NOMO-1 (cell line): ENCODE data around the gene MAP1S.

ENCODE experiments used
- DNase-seq, 2 experiments: peaks; one replicate each; lab custom pipeline; 2025; ENCODE audit not compliant: unreplicated experiment in 2 of 2; lab: John Stamatoyannopoulos, UW

MAP1S gene

DNA sequence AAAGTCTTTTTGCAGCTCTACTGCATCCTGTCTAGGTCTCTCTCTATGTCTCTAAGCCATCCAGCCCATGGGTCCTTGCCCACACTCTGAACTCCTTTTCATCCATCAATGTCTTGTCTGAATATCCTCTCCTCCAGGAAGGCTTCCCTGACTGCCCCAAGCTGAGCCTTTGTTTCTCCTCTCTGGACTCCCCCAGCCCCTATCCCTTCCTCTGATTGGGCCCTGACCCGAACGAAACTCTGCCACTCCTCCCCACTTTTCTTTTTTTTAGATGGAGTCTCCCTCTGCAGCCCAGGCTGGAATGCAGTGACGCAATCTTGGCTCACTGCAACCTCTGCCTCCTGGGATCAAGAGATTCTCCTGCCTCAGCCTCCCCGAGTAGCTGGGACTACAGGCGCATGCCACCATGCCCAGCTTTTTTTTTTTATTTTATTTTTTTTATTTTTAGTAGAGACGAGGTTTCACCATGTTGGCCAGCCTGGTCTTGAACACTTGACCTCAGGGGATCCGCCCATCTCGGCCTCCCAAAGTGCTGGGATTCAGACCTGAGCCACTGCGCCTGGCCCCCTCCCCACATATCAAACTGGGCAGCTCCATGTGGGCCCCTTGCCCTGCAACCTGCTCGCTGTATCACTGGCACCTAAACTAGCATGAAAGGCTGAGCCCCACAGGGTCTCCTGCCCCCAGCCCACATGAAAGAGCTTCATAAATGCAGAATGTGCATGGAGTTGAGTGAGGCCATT is 30.3 kb upstream of the MAP1S start:
- DNase-seq: no peak

DNA sequence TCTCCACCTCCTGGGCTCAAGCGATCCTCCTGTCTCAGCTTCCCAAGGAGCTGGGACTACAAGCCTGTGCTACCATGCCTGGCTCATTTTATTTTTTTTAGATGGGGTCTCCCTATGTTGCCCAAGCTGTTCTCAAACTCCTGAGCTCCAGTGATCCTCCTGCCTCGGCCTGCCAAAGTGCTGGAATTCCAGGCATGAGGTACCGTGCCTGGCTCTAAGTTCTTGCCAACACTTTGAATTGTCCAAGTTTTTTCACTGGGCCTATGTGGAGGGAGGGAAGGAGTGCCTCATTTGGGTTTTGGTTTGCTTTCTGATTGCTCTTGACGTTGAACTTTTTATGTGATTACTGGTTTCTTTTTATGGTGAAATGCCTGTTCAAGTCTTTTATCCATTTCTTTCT is 26.7 kb upstream of the MAP1S start:
- no peak for DNase-seq

DNA sequence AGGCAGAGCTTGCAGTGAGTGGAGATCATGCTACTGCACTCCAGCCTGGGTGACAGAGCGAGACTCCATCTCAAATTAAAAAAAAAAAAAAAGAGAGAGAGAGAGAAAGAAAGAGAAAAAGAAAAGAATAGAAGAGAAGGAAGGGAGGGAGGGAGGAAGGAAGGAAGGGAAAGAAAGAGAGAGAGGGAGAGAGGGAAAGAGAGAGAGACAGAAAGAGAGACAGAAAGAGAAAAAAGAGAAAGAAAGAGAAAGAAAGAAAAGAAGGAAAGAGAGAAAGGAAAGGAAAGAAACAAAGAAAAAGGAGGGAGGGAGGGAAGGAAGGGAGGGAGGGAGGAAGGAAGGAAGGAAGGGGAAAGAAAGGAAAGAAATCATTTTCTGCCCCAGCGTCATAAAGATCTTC is 24.1 kb upstream of the MAP1S start:
- DNase-seq: no peak

DNA sequence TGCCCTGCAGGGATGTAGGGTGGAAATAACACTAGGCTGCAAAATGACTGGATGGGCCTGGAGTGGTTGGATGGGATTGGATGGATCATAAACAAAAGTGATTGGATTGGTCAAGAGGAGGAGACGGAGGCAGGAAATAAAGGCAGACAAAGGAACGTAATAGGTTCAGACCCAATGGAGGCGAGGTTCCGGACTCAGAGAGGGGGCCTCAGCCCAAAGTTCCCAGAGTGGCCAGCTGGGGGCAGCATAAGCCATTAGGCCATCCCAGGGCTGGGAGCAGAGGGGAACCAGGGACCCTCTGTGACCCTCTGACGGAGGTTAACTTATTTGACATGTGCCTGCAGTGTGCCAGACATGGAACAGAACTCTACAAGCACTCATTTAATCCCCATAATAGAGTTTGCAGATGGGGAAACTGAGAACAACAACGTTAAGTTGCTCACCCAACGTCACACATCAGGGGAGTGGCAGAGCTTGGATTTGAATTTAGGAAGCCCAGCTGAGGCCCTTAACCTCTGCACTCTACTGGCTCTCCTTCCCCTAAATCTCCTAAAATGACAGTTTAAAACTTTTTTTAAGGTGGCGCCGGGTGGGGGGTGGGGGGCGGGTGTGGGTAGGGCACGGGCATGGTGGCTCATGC is 15.3 kb upstream of the MAP1S start:
- peak; percentile 26 to 37 for DNase-seq

DNA sequence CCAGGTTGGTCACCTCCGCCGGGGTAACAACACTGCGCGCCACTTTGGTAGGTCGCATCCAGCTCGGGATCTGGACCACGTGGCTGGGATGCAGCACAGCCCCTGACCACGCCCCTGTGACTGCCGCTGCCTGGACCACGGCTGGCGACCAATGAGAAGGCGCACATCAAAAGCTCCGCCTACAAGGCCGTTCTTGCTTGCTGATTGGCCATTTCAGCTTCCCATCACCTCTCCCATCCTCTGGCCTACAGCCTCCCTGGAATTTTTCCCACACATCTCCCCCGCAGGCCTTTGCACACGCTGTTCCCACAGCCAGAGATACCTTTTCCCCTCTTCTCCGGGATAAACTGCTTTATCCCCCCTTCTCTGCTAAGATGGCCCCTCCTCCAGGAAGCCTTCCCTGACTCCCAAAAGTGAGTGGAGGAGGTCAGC is 12.5 kb upstream of the MAP1S start:
- no peak for DNase-seq

DNA sequence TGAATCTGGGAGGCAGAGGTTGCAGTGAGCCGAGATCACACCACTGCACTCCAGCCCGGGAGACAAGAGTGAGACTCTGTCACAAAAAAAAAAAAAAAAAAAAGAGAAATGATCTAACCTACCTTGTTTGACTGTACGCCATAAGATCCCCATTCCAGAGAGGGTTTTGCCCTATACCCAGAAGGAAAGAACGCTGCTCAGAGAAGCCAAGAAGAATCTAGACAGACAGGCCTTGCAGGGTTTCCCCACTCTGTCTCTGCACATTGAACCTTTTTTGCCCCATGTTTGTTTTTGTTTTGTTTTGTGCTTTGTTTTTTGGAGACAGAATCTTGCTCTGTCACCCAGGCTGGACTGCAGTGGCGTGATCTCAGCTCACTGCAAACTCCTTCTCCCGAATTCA is 7.4 kb upstream of the MAP1S start:
- DNase-seq: no peak

DNA sequence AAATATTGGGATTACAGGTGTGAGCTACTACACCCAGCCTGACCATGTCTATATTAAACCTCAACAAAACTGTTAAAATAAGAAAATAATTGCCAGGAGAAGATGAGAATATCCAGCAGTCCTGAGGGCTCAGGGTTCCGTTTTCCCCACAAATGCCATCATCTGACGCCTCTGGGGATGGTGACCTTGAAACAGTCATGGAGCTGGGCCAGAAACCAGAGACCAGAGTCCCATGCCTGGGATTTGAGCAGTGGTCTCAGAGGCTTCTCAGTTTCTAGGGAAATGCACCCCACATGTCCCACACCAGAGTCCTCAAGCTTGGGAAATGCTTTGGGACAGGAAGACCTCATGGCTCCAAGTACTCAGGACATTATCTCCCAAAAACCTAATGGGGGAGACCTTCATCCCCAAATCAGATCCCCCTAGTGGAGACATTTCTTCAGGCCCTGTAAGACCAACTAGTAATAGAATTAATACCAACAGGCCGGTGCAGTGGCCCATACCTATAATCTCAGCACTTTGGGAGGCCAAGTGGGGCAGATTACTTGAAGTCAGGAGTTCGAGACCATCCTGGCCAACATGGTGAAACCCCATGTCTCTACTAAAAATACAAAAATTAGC is 2.9 kb upstream of the MAP1S start:
- DNase-seq: no peak

DNA sequence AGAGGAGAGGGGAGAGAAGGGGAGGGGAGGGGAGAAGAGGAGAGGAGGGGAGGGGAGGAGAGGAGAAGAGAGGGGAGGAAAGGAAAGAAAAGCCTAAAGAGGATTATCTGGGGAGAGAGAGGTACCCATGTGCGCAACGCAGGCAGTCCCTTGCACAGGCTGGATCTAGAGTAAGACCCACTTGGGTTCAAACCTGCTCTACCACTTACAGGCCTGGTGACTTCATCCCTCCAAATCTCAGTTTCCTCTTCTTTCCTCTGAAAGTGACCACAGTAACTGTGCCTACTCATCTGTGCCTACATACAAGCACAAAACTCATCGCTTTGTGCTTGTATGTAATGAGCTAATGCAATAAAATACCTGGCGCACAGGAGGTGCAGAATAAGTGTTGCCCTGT is 732 bp upstream of the MAP1S start:
- DNase-seq: peak in 1 of 2 experiments; percentile 12

DNA sequence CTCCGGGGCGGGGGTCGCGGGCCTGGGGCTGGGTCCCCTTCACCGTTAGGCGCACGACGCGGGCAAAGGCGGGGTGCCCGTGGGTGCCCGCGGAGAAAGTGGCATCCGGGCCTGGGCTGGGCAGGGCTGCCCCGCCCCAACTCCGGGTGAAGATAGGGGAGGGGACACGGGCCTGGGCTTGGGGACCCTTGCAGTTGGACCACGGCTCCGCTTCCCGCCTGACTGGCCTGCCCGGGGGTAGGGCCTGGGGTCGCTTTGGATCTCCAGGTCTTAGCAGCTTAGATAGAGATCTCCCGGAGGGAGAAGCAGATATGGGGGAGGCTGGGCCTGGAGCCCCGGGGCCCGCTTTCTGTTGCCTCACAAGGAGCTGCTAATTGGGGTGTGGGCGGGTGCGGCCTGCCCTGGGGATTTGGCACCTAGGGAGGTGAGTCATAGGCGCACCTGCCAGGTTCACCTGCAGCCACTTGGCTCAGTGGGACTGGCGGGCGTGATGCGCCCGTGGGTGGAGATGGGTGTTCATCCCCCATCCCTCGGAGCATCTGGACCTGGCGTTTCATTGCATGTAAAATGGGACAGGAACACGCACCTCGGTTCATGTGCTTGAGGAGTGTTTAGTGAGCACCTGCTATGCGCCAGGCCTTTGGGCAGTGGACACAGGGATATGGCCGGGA is 585 bp downstream of the MAP1S start:
- DNase-seq: no peak

DNA sequence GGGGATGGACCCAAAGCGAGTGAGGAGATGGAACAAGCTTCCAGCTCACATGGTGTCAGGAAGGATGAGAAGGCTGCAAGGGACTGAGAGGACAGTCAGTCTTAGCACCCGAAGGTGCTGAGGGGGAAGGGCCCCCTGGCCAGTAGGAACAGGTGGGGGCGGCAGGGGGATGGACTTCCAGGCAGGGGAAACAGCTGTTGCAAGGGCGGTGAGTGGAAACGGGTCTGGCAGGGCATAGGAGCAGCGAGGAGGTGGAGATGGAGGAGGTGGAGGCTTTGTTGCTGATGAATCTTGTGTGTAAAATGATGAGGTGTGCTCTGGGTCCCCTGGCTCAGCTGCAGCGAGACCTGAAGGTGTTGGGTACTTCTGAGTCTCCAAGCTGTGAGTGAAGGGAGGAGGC is 1.2 kb downstream of the MAP1S start:
- DNase-seq: no peak

DNA sequence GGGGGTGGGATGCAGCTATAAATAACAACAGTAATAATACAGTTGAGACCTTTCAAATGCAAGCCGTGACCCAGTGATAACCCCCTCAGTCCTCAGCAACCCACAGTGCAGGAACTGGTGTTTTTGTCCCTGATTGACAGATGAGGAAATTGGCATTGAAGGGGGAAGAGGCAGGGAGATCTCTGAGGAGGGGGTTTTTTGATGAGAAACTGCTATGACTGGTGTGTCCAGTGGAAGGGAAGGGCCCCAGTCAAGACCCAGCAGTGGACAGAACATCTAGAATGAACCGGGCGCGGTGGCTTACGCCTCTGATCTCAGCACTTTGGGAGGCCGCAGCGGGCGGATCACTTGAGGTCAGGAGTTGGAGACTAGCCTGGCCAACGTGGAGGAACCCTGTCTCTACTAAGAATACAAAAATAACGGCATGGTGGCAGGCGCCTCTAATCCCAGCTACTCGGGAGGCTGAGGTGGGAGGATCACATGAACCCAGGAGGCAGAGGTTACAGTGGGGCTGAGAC is 1.9 kb downstream of the MAP1S start:
- no peak for DNase-seq

DNA sequence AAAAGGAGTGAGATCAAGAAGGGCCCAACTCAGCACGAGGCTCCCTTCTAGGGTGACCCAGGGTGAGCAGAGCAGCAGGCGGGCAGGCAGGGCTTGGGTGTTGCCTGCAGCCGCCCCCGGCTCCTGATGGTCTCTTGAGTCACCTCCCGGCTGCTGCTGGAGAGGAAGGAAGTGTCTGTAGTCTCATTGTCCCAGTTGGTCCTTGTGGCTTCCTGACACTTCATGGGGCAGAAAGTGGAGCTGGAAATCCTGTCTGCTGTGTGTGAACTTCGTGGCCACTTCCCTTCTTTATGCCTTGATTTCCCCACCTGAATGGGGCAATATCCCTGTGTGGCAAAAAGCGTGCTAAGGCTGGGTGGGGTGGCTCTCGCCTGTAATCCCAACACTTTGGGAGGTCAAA is 2.5 kb downstream of the MAP1S start:
- DNase-seq: peak in 1 of 2 experiments; percentile 17

DNA sequence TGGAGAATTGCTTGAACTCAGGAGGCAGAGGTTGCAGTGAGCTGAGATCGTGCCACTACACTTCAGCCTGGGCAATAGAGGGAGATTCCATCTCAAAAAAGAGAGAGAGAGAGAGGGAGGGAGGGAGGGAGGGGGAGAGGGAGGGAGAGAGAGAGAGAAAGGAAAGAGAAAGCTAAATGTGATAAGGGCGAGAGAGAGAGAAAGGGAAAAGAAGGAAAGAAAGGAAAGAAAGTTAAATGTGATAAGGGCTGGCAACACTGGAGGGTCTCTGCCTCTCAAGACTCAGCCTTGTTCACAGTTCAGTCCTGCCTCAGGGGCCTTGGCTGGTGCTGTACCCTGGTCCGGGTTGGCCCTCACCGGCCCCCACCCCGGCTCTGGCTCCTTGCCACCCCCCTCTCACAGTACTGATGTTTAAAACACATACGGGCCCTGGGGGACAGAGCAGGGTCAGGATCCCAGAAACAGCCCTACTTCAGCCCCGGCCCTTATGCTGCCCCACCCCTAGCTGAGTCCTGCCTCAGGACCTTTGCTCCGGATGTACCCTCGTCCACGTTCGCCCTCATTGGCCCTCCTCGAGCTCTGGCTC is 3.5 kb downstream of the MAP1S start:
- DNase-seq: no peak

DNA sequence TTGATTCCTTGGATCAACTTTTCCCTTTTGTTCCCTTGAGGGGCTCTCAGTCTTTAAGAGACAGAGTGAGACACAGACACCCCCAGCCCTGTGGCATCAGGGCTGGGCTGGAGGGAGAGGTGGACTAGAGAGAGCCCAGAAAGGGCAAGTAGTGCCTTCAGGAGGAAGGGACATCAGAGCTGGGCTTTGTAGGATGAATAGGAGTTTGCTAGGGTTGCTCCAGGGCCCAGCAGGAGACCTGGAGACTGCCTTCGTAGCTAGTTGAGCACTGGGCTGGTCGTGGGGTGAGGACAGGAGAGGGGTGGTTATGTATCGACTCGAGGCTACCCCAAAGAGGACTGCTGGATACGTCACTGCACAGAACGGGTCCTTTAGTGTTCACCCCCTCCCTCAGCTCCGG is 5.4 kb downstream of the MAP1S start:
- DNase-seq: no peak

DNA sequence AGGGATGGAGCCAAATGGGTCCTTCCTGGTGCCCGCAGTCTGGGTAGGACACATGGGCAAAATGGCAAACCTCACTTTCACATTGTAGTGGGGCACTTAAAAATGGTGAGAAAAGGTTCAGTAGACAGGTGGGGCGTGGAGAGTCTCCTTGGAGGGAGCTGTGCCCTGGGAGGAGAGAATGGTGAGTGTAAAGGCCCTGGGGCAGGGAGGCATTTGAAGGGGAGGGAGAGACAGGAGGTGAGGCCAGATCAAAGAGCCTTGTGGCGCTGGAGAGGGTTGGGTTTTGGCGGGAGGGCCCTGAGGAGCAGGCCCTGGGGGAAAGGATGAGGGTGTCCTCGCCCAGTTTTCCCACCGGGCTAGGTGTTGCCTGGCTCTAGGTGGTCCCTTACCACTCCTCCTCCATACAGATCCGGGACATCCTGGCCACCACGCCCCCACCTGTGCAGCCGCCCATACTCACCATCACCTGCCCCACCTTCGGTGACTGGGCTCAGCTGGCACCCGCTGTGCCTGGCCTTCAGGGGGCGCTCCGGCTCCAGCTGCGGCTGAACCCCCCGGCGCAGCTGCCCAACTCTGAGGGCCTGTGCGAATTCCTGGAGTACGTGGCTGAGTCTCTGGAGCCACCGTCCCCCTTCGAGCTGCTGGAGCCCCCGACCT is 6.3 kb downstream of the MAP1S start:
- DNase-seq: no peak

DNA sequence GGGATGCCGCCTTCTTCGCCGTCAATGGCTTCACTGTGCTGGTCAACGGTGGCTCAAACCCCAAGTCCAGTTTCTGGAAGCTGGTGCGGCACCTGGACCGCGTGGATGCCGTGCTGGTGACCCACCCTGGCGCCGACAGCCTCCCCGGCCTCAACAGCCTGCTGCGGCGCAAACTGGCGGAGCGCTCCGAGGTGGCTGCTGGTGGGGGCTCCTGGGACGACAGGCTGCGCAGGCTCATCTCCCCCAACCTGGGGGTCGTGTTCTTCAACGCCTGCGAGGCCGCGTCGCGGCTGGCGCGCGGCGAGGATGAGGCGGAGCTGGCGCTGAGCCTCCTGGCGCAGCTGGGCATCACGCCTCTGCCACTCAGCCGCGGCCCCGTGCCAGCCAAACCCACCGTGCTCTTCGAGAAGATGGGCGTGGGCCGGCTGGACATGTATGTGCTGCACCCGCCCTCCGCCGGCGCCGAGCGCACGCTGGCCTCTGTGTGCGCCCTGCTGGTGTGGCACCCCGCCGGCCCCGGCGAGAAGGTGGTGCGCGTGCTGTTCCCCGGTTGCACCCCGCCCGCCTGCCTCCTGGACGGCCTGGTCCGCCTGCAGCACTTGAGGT is 7.0 kb downstream of the MAP1S start:
- no peak for DNase-seq

DNA sequence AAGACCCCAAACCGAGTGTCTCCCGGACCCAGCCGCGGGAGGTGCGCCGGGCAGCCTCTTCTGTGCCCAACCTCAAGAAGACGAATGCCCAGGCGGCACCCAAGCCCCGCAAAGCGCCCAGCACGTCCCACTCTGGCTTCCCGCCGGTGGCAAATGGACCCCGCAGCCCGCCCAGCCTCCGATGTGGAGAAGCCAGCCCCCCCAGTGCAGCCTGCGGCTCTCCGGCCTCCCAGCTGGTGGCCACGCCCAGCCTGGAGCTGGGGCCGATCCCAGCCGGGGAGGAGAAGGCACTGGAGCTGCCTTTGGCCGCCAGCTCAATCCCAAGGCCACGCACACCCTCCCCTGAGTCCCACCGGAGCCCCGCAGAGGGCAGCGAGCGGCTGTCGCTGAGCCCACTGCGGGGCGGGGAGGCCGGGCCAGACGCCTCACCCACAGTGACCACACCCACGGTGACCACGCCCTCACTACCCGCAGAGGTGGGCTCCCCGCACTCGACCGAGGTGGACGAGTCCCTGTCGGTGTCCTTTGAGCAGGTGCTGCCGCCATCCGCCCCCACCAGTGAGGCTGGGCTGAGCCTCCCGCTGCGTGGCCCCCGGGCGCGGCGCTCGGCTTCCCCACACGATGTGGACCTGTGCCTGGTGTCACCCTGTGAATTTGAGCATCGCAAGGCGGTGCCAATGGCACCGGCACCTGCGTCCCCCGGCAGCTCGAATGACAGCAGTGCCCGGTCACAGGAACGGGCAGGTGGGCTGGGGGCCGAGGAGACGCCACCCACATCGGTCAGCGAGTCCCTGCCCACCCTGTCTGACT is 7.9 kb downstream of the MAP1S start:
- DNase-seq: no peak

DNA sequence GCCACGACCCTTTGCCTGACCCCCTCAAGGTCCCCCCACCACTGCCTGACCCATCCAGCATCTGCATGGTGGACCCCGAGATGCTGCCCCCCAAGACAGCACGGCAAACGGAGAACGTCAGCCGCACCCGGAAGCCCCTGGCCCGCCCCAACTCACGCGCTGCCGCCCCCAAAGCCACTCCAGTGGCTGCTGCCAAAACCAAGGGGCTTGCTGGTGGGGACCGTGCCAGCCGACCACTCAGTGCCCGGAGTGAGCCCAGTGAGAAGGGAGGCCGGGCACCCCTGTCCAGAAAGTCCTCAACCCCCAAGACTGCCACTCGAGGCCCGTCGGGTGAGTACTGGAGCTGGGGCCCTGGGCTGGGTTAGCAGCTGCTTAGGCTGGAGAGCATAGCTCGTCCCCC is 8.6 kb downstream of the MAP1S start:
- no peak for DNase-seq

DNA sequence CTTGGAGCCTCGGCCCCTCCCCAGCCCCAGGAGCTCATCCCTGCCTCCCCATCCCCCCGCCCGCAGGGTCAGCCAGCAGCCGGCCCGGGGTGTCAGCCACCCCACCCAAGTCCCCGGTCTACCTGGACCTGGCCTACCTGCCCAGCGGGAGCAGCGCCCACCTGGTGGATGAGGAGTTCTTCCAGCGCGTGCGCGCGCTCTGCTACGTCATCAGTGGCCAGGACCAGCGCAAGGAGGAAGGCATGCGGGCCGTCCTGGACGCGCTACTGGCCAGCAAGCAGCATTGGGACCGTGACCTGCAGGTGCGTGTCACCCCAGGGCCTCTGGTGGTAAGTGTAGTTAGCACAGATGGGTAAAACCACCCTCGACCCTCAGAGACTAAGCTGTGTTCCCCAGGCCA is 13.8 kb downstream of the MAP1S start:
- DNase-seq: no peak
